Skin of body (tissue), 2 donors: ENCODE measurements around the gene GALE. TPM values are rescaled to one million over a fixed set of nuclear protein-coding genes. Genes with fewer than 3 reads are reported as not detected.

ENCODE experiments used
- DNase-seq: peaks from one replicate; lab custom pipeline; 2025; lab: John Stamatoyannopoulos, UW
- total RNA-seq: library from RNA; depleted of rRNA; stranded (reverse); fragments of >200 nt; gene quantifications from one replicate; pipeline ENCODE4 v1.2.3, GENCODE V29; 2014

Gene GALE
- total RNA-seq, 1 donor from 2014 or later: 8.3 TPM

DNA sequence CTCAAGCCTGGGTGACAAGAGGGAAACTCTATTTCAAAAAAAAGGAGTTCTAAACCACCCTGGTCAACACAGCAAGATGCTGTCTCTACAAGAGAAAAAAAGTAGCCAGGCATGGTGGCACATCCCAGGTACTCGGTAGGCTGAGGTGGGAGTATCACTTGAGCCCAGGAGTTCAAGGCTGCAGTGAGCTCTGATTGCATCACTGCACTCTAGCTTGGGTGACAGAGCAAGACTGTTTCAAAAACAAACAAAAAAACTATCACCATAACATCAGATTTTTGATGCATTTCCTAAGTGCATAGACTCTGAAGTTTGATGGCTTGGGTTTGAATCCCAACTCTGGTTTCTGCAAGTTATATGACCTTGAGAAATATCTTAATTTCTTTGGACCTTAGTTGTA is 47.6 kb downstream of the GALE start:
- no peak for DNase-seq

DNA sequence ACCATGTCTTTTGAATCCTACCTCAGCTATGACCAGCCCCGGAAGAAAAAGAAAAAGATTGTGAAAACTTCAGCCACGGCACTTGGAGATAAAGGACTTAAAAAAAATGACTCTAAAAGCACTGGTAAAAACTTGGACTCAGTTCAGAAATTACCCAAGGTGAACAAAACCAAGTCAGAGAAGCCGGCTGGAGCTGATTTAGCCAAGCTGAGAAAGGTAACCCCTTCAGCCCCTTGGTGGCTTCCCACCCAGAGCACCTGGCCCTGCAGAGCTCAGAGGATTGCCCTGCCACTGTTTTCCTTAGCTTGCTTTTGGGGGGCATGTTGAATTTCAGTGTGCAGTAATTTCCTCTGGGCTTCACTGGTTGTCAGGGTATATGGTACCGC is 48.7 kb downstream of the GALE start:
- DNase-seq: no peak

GRCh38 chr1:23751050-23751814 is 49.3 kb downstream of the GALE start:
- DNase-seq: no peak

- DNase-seq: no peak
These were observed 52.5 kb downstream of the GALE start for GRCh38 chr1:23748016-23748415.

Other genes with a start within 250 kb of the GALE start
- 80.4 TPM for gene ID3, start 241.3 kb downstream of the GALE start, total RNA-seq
- gene RPL11, start 108.9 kb downstream of the GALE start, total RNA-seq: 1,530 TPM
- 19.5 TPM for gene ELOA, start 57.3 kb downstream of the GALE start, total RNA-seq
- gene PITHD1, start 22.3 kb downstream of the GALE start, total RNA-seq: 57.6 TPM
- 27.8 TPM for gene LYPLA2, start 9.6 kb downstream of the GALE start, total RNA-seq
- 27.3 TPM for gene HMGCL, start 24.7 kb upstream of the GALE start, total RNA-seq
- gene FUCA1, start 67.5 kb upstream of the GALE start, total RNA-seq: 20.0 TPM
- 0.10 TPM for gene CNR2, start 112.6 kb upstream of the GALE start, total RNA-seq
- gene PNRC2, start 159.1 kb upstream of the GALE start, total RNA-seq: 165 TPM
- gene SRSF10, start 179.6 kb upstream of the GALE start, total RNA-seq: 117 TPM